GM12891 (cell line): ENCODE results near the gene COX11.

ENCODE experiments used
- PAX5 ChIP-seq: IDR thresholded peaks from 2 replicates; pipeline ENCODE4 v1.6.1; 2011; ENCODE audit warnings: low read length, moderate library complexity, mild to moderate bottlenecking; ENCODE audit not compliant: insufficient read depth, severe bottlenecking
- POLR2A ChIP-seq: IDR thresholded peaks from 2 replicates; pipeline ENCODE4 v1.6.1; 2011; ENCODE audit warnings: low read depth, low read length, control low read depth
- POLR2AphosphoS5 ChIP-seq: IDR thresholded peaks from 2 replicates; pipeline ENCODE4 v1.6.1; 2011; ENCODE audit warnings: low read depth, low read length, control low read depth
- POU2F2 ChIP-seq: IDR thresholded peaks from 2 replicates; pipeline ENCODE4 v1.6.1; 2011; ENCODE audit warnings: low read depth, mild to moderate bottlenecking, control low read depth, low read length, moderate library complexity
- TAF1 ChIP-seq: IDR thresholded peaks from 2 replicates; pipeline ENCODE4 v1.6.1; 2011; ENCODE audit warnings: low read depth, low read length, control low read depth

- no peak for TF ChIP-seq TAF1
- TF ChIP-seq POLR2AphosphoS5 = no peak
- TF ChIP-seq POLR2A = no peak
- TF ChIP-seq POU2F2 = no peak
- TF ChIP-seq PAX5 = no peak
Measured at GRCh38 chr17:54948380-54948779, 20.1 kb downstream of the COX11 start.
